GM12878 (cell line): ENCODE measurements around the gene TSSK2.

Experiments used
- CBFB ChIP-seq: IDR thresholded peaks from 2 replicates; pipeline ENCODE4 v1.6.1; 2016; ENCODE audit warnings: antibody characterized with exemption, low read depth
- FOXK2 ChIP-seq: fragments of 450-650 bp; IDR thresholded peaks from 2 replicates; pipeline ENCODE4 v1.6.1; 2017; ENCODE audit warnings: mild to moderate bottlenecking, moderate library complexity
- HDAC2 ChIP-seq: fragments of 200-600 bp; sonication (generic); IDR thresholded peaks from 2 replicates; pipeline ENCODE4 v1.6.1; 2017
- KLF5 ChIP-seq: fragments of 450-650 bp; IDR thresholded peaks from 2 replicates; pipeline ENCODE4 v1.6.1; 2014; ENCODE audit warnings: mild to moderate bottlenecking; ENCODE audit not compliant: partially characterized antibody
- MTA3 ChIP-seq: IDR thresholded peaks from 2 replicates; pipeline ENCODE4 v1.6.1; 2012; ENCODE audit warnings: low read length, inconsistent platforms, borderline replicate concordance
- NR2C1 ChIP-seq: fragments of 450-650 bp; IDR thresholded peaks from 2 replicates; pipeline ENCODE4 v1.6.1; 2017; ENCODE audit warnings: antibody characterized with exemption, mild to moderate bottlenecking, moderate library complexity
- PAX8 ChIP-seq: fragments of 450-650 bp; IDR thresholded peaks from 2 replicates; pipeline ENCODE4 v1.6.1; 2017; ENCODE audit warnings: mild to moderate bottlenecking, moderate library complexity
- POLR2A ChIP-seq: IDR thresholded peaks from 2 replicates; pipeline ENCODE4 v1.6.1; 2011; ENCODE audit warnings: low read depth, mild to moderate bottlenecking, low read length
- TBL1XR1 ChIP-seq: IDR thresholded peaks from 2 replicates; pipeline ENCODE4 v1.6.1; 2012; ENCODE audit warnings: low read depth, low read length, improper control_type of control experiment
- TF ChIP-seq, protein P1 (sequence below), 3 experiments: IDR thresholded peaks in 2 of 3; conservative IDR thresholded peaks in 1 of 3; 2 replicates each; pipeline ENCODE4 v1.5.1; 2011; ENCODE audit warnings: low read depth in 3 of 3, low read length in 3 of 3, mild to moderate bottlenecking in 3 of 3, control low read depth in 2 of 3, moderate library complexity in 2 of 3, inconsistent platforms in 1 of 3, mixed read lengths in 1 of 3; ENCODE audit not compliant: control insufficient read depth in 2 of 3, insufficient read depth in 1 of 3; ENCODE audit errors: extremely low read depth in 1 of 3
- TF ChIP-seq, protein P2 (sequence below): fragments of 450-650 bp; IDR thresholded peaks from 2 replicates; pipeline ENCODE4 v1.6.1; 2016; ENCODE audit warnings: mild to moderate bottlenecking
- TF ChIP-seq, protein P3 (sequence below): fragments of 450-650 bp; IDR thresholded peaks from 2 replicates; pipeline ENCODE4 v1.6.1; 2016; ENCODE audit warnings: mild to moderate bottlenecking

DNA sequence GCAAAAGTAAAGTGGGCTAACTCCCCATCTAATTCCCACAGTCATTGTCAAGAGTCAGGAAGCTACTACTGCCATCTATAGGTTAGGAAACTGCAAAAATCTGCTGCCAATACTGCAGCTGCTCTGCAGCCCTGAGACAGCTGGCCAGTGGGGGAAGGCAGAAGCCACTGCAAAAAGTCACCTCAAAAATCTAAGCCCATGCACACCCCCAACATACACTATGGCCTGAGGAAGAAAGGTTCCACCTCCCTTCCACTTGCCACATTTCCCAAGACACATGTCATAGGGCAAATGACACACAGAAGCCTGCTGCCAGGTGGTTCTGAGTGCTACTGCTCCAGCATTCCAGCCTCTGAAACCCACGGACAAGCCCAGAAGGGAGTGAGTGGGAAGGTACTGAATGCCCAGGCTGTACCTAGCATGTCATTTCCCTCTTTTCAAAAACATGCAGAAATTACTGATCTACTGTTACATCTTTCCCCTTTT lies 45.8 kb upstream of the TSSK2 start:
- TF ChIP-seq HDAC2 (no peak), FOXK2 (no peak), KLF5 (no peak), TBL1XR1 (no peak), POLR2A (no peak), PAX8 (no peak), MTA3 (no peak), NR2C1 (no peak), CBFB (no peak)
- TF ChIP-seq, protein P1, sequence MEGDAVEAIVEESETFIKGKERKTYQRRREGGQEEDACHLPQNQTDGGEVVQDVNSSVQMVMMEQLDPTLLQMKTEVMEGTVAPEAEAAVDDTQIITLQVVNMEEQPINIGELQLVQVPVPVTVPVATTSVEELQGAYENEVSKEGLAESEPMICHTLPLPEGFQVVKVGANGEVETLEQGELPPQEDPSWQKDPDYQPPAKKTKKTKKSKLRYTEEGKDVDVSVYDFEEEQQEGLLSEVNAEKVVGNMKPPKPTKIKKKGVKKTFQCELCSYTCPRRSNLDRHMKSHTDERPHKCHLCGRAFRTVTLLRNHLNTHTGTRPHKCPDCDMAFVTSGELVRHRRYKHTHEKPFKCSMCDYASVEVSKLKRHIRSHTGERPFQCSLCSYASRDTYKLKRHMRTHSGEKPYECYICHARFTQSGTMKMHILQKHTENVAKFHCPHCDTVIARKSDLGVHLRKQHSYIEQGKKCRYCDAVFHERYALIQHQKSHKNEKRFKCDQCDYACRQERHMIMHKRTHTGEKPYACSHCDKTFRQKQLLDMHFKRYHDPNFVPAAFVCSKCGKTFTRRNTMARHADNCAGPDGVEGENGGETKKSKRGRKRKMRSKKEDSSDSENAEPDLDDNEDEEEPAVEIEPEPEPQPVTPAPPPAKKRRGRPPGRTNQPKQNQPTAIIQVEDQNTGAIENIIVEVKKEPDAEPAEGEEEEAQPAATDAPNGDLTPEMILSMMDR (IDR thresholded peaks at IDR 0.05 in 2 of 3, conservative IDR thresholded peaks at IDR 0.05 in 1 of 3; ENCODE audit: control insufficient read depth in 2 of 3, extremely low read depth in 1 of 3, insufficient read depth in 1 of 3, low read depth in 3 of 3, low read length in 3 of 3), result peak; percentile 27 to 52 (median 39); a peak in 4 of 6 replicates
- TF ChIP-seq, protein P2, sequence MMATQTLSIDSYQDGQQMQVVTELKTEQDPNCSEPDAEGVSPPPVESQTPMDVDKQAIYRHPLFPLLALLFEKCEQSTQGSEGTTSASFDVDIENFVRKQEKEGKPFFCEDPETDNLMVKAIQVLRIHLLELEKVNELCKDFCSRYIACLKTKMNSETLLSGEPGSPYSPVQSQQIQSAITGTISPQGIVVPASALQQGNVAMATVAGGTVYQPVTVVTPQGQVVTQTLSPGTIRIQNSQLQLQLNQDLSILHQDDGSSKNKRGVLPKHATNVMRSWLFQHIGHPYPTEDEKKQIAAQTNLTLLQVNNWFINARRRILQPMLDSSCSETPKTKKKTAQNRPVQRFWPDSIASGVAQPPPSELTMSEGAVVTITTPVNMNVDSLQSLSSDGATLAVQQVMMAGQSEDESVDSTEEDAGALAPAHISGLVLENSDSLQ, result no peak
- TF ChIP-seq, protein P3, sequence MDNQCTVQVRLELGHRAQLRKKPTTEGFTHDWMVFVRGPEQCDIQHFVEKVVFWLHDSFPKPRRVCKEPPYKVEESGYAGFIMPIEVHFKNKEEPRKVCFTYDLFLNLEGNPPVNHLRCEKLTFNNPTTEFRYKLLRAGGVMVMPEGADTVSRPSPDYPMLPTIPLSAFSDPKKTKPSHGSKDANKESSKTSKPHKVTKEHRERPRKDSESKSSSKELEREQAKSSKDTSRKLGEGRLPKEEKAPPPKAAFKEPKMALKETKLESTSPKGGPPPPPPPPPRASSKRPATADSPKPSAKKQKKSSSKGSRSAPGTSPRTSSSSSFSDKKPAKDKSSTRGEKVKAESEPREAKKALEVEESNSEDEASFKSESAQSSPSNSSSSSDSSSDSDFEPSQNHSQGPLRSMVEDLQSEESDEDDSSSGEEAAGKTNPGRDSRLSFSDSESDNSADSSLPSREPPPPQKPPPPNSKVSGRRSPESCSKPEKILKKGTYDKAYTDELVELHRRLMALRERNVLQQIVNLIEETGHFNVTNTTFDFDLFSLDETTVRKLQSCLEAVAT, result no peak
